CD4-positive, alpha-beta T cell treated with Interleukin-4 for 1 hour (primary cell): Measurements from ENCODE around the gene LRRC56.
A peak's percentile ranks its signal among the peaks of the same experiment; 100 is the strongest.

Experiments used
- DNase-seq, 2 donors: peaks; one replicate each; pipeline ENCODE4 v3.0.0-alpha.2; 2020 to 2022

LRRC56 gene

DNA sequence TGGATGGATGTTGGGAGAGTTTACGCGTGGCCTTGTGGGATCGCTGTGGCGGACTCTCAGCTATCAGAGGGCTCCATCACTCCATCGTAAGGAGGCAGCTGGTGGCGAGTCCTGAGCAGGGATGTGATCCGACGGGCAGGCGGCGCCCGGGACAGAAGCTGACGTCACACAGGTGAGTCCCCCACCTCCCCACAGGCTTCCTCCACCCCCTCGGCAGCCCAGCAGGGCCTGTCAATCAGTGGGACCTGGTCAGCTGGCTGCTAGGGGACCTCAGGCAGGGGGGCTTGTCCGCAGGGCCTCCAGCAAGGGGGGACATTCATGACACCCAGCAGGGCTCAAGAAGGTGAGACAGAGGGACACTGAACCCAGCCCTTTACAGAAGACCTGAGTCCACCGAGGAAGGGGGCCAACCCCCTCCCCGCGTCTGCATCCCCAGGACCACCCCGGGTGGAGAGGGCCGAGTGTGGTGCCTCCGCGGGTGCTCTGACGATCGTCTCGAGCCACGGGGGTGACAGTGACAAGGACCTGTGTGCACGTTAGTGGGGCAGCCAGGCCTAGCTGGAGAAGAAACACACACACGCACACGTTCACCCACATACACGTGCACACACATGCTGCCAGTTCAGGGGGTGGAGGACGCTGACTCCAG lies 9.0 kb upstream of the LRRC56 start:
- no peak for DNase-seq

- DNase-seq, result no peak
Measured at GRCh38 chr11:528815-529727, 8.3 kb upstream of the LRRC56 start.

GRCh38 chr11:529728-530411 lies 7.5 kb upstream of the LRRC56 start:
- no peak for DNase-seq

DNA sequence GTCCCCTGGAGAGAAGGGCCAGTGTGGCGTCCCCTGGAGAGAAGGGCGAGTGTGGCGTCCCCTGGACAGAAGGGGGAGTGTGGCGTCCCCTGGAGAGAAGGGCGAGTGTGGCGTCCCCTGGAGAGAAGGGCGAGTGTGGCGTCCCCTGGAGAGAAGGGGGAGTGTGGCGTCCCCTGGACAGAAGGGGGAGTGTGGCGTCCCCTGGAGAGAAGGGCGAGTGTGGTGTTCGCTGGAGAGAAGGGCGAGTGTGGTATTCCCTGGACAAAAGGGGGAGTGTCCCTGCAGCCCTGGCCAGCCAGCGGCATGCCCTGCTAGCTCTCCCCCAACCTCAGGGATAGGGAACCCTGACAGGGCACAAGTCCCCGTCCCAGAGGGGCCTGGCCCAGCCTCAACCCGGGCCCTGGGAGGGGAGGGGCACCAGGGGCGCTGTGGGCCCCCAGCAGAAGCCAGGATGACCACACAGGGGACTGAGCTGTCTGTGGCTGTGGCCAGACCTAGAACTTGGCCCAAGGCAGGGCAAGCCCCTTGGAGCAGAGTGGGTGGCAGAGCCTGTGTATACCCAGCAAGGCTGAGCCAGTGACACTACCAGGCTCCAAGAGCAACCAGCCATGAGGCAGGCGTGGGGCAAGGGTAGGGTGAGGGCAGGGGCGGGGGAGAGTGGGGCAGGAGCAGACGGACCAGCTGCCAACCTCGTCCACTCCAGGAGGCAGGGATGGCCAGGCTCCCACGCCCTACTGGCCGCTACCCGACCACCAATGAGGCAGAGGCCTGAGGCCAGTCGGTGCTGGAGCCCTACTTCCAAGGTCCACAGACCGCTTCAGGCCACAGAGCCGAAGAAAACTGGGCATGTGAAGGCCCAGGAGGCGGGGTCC lies 6.1 kb upstream of the LRRC56 start:
- no peak for DNase-seq

- DNase-seq, result no peak
Measured at GRCh38 chr11:531919-532526, 5.3 kb upstream of the LRRC56 start.

- no peak for DNase-seq
Measured at GRCh38 chr11:532527-532985, 4.8 kb upstream of the LRRC56 start.

GRCh38 chr11:532986-533585 lies 4.2 kb upstream of the LRRC56 start:
- DNase-seq, result no peak

DNA sequence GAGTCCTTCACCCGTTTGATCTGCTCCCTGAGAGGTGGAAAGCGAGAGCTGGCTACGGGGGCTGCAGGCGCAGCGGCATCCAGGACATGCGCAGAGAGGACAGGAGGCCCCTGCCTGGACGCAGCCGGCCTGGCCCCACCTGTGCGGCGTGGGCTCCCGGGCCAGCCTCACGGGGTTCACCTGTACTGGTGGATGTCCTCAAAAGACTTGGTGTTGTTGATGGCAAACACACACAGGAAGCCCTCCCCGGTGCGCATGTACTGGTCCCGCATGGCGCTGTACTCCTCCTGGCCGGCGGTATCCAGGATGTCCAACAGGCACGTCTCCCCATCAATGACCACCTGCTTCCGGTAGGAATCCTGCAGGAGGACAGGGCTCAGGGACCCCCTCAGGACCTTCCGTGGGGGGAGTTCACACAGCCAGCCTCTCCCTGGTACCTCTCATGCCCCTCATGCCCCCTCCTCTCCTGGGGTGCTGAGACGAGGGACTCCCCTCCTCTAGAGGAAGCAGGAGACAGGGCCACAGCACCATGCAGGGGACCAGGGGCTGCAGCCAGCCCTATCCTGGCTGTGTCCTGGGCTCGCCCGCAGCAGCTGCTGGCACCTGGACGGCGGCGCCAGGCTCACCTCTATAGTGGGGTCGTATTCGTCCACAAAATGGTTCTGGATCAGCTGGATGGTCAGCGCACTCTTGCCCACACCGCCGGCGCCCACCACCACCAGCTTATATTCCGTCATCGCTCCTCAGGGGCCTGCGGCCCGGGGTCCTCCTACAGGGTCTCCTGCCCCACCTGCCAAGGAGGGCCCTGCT lies 3.5 kb upstream of the LRRC56 start:
- DNase-seq, result no peak

DNA sequence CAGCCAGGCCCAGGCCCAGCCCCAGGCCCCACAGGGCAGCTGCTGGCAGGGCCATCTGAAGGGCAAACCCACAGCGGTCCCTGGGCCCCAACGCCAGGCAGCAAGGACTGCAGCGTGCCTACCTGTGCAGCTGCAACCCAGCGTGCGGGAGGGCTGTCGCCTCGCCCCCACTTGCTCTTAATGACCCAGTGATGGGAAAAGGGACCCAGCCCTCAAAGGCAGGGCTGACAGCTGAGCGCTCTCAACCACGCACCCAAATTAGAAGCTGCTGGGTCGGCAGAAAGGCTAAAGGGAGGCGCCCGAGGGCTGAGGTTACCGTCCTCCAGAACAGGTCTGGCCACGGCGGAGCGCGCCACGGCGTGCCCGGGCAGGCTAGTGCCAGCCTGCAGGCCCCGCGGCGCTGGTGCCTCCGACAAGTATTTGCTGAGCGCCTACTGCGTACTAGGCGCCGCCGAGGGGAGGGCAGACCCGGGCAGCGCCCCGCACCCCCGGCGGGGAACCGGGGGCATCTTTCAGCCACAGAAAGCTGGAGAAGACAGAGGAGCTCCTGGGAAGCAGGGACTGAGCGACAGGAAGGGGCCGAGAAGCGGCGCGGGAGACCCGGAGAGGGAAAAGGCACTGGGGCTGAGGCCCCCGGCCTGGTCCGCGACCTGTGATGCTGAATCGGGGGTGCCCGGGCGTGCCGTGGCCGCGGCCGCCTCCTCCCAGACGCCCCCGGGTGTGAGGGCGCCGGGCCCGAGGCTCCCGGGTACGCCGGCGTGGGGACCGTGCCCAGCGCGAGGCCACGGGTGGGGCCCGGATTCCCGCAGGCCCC lies 2.7 kb upstream of the LRRC56 start:
- DNase-seq, result no peak

DNA sequence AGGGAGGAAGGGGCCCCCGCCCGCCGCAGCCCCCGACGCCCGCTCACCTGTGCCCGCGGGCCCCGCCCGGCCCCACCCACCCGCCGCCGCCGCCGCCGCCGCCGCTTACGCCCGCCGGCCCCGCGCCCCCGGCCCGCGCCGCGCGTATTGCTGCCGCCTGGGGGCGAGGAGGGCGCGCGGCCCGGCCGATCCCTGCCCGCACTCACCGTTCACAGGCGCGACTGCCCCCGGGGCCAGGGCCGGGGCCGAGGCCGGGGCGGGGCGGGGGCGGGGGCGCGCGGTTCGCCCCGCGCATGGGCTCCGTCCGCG lies 2.2 kb upstream of the LRRC56 start:
- DNase-seq, result no peak

DNA sequence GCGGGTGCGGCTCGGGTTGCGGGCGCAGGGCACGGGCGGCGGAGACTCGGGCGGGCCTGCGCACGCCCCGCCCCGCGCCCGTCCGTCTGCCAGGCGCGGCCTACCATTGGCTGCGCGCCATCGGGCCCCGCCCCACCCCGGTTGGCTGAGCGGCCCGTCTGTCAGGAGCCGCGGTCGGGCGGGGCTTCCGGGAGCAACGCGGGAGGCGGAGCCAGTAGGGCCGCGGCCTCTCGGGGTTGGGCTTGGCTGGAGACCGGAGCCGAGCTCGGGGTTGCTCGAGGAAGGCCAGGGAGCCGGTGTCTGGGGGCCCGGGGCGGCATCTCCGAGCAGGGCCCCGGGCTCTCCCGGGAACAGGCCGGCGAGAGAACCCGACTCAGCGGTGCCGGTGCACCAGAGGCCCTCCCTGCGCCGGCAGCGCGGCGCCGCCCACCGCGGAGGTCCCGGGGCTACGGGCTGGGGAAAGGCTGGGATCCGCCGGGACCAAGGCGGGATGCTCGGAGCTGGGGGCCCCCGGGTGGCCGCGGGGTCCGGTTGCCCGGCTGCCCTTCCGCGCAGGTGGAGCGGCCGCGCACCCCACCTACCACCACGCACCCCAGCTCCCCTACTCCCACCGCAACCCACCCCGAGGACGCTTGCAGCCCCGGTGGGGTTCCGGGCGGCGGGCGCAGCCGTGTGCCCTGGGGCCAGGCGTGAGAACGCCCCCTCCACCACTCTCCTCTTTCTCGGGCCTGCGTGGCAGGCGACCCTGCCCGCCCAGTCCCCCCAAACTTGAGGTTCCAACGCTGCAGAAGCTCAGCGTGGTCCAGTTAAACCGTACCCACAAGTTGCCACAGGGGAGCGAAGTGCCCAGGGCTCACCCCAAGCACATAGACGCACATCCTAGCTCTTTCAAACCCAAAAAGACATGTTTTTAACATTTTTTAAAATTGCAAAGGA lies 1.5 kb upstream of the LRRC56 start, which contains the start of gene HRAS:
TSS of gene HRAS (minus strand) at position 58 of the 936 bp plus-strand sequence.
- DNase-seq, result peak; percentile 94 to 95

DNA sequence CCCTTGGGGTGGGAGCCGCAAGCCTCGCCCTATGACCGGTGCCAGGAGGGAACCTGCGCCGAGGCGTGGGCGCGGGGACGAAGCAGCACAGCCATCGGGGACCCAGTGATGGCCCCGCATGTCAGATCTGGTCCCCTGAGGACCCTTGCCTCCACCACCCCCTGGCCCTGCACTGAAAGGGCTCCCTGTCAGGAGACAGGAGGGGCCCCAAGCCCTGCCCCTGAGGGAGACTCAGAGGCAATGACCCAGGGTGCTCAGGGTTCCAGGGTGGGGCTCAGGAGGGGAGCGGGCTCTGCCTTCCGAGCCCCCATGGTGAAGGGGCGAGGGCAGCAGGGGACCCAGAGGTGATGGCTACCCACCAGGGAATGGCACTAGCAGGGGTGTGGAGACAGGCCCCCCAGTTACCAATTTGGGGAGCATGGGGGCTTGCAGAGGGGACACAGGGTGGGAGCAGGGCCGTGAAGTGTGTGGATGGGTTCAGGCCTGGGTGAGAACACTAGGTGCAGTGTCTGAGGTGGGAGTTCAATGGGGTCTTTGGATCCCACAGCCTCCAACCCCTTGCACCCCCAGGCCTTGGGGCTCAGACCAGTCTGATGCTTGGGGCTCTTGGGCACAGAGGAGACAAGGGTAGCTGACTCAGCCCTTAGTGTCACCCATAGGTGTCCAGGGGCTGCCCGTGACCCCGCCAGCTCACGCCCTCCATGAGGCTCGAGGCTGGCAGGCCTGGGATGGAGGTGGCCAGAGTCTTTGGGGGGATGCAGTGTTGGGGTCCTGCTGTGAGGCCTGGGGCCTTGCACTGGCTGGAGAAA lies 499 bp downstream of the LRRC56 start:
- no peak for DNase-seq

DNA sequence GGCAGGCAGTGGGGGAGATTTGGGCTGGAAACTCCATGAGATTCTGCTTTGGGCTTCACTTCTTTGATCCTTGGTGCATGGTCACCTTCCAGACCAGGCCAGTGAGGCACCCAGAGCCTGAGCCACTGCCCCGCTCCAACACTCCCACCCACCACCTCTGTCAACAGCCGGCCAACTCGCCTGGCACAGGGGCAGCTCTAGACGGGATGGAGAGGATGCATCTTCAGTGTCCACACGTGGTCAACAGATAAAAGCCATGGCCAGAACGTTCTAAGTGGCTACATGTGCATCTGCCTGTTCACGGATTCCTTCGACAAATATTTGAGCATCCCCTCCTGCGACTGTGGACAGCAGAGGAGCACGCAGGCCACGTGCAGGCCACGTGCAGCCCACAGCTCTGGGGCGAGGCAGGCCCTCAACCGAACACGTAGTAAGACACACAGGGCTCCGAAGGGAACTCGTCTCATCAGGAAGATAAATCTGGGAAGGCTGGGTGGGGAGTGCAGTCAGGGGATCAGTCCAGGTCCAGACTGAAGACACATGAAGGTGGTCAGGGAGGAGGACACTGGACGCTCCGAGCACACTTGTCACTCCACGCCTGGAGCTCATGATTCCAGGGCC lies 1.2 kb downstream of the LRRC56 start:
- DNase-seq, result no peak

GRCh38 chr11:539971-540481 lies 2.7 kb downstream of the LRRC56 start:
- no peak for DNase-seq

DNA sequence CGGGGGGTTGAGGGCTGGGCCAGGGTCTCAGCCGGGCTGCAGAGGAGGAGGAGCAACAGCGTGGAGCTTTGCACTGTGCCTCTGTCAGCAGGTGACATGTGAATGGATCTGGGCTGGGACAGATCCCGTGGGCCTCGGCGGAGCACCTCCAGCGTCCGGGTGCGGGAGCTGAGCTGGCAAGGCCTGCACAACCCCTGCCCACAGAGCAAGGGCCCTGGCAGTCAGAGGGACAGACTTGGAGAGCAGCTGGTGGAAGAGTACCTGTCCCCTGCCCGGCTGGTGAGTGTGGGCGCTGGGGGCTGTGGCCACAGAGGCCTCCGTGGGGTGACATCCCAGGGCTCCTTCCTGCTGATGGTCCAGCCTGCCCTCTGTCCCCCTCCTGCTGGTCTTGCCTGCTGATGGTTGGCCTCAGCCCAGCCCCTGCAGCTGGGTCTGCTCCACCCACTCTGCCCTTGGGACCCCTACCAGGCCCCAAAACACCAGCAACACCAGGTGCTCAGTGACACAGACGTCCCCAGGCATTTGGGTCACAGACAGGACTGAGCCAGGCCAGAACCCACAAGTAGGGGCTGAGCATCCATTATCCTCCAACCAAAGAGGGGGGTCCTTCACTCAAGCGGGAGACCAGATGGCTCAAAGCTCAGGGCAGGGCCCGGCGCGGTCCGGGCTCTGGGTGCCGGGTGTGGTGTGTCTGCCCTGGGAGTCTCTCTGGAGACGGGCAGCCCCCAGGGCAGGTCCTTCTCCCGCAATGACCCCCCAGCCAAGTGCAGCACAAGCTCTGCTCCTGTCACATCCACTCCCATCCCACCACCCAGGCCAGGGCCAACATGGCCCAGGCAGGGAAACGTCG lies 3.5 kb downstream of the LRRC56 start:
- DNase-seq, result no peak

DNA sequence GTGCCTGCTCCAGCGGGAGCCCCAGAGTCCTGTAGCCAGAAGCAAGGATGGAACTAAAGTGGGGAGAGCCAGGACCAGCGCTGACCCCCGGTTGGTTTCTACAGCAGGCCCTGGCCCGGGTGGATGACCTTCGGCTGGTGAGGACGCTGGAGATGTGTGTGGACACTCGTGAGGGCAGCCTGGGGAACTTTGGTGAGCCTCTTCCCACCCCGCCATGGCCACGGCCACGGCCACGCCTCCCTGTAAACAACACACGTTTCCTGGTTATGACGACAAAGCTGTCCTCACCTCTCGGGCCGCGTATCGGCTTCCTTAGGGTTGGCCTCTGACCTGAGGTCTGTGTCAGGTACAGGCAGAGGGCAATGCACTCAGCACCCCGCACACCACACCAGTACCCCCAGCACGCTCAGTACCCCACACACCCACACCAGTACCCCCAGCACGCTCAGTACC lies 4.1 kb downstream of the LRRC56 start:
- DNase-seq, result no peak
